Activated T-helper 1 cell treated with anti-CD3 and anti-CD28 coated beads, Interleukin-12 subunit alpha, Interleukin-12 subunit beta, Interleukin-2, Interleukin-4 antibody, amounts not matched to agents 30 ng/mL and 10 ng/mL and 1 ng/mL, durations not matched to agents 14 hours and 24 hours and 36 hours (primary cell): ENCODE data around the gene DDX47. TPM values are rescaled to one million over a fixed set of nuclear protein-coding genes. Genes with fewer than 3 reads are reported as not detected.

Source experiments
- DNase-seq: peaks from one replicate; pipeline ENCODE4 v3.0.0; 2021; ENCODE audit warnings: low spot score
- H3K27ac Mint-ChIP-seq: one replicate; pipeline ENCODE4 v1.8.0; 2021; ENCODE audit warnings: mild to moderate bottlenecking, mixed read lengths
- H3K27me3 Mint-ChIP-seq: one replicate; pipeline ENCODE4 v1.8.0; 2022; ENCODE audit warnings: mild to moderate bottlenecking, moderate library complexity, mixed read lengths; ENCODE audit not compliant: insufficient read depth
- H3K36me3 Mint-ChIP-seq: one replicate; pipeline ENCODE4 v1.8.0; 2021; ENCODE audit warnings: low read depth, mixed read lengths
- H3K4me1 Mint-ChIP-seq: one replicate; pipeline ENCODE4 v1.8.0; 2021; ENCODE audit warnings: low read depth, mixed read lengths
- H3K4me3 Mint-ChIP-seq: one replicate; pipeline ENCODE4 v1.8.0; 2021; ENCODE audit warnings: mild to moderate bottlenecking, moderate library complexity, mixed read lengths
- H3K9me3 Mint-ChIP-seq: one replicate; pipeline ENCODE4 v1.8.0; 2021; ENCODE audit warnings: mixed read lengths
- intact Hi-C: fragments of 100-400 bp; cut with micrococcal nuclease; formaldehyde crosslinking; loops from one replicate; pipeline ENCODE4 v1.15.1; 2024
- total RNA-seq: library from RNA; stranded (reverse); gene quantifications from 2 replicates; pipeline ENCODE4 v1.2.3, GENCODE V29; 2022

Gene DDX47
- total RNA-seq, 1 donor from 2014 or later: 127 TPM

GRCh38 chr12:12788131-12788530 lies 25.0 kb upstream of the DDX47 start:
- intact Hi-C loops: loop anchor here (1.0 to 5.0 kb wide), 11 partner anchors 20 to 425 kb away; partner anchors contain the start of genes DDX47, EMP1, FAM234B and GPRC5A

GRCh38 chr12:12788675-12789368 lies 24.3 kb upstream of the DDX47 start:
- no peaks in the 10 kb centered on the region for H3K27me3 Mint-ChIP-seq
- intact Hi-C loops: loop anchor here (1.0 to 5.0 kb wide), 13 partner anchors 19 to 424 kb away; partner anchors contain the start of genes DDX47, EMP1, FAM234B and GPRC5A

More at GRCh38 chr12:12788131-12788530, 25.0 kb upstream of the DDX47 start:
- no peaks in the 10 kb centered on the region for H3K27me3 Mint-ChIP-seq
- no peaks in the 10 kb centered on the region for H3K9me3 Mint-ChIP-seq
- H3K36me3 Mint-ChIP-seq: peaks cover 1% of the 10 kb centered on the region
- peaks cover 42% of the 10 kb centered on the region for H3K4me1 Mint-ChIP-seq
- peak overlapping the region; percentile 88 for H3K27ac Mint-ChIP-seq
- DNase-seq: no peak
- peak overlapping the region; percentile 89 for H3K4me3 Mint-ChIP-seq

GRCh38 chr12:12790956-12791355 lies 22.2 kb upstream of the DDX47 start:
- intact Hi-C loops: no loop called here
- Mint-ChIP-seq H3K27me3 (no peaks in the 10 kb centered on the region), H3K36me3 (peaks cover 1% of the 10 kb centered on the region), H3K9me3 (no peaks in the 10 kb centered on the region), H3K4me1 (peaks cover 30% of the 10 kb centered on the region), H3K27ac (no peak overlapping the region), H3K4me3 (no peak overlapping the region)
- no peak for DNase-seq

More at GRCh38 chr12:12788675-12789368, 24.3 kb upstream of the DDX47 start:
- no peaks in the 10 kb centered on the region for H3K9me3 Mint-ChIP-seq
- H3K27ac Mint-ChIP-seq: peak overlapping the region; percentile 93
- H3K4me3 Mint-ChIP-seq: peak overlapping the region; percentile 89
- DNase-seq: peak; percentile 46
- H3K4me1 Mint-ChIP-seq: peaks cover 42% of the 10 kb centered on the region
- H3K36me3 Mint-ChIP-seq: peaks cover 1% of the 10 kb centered on the region

DNA sequence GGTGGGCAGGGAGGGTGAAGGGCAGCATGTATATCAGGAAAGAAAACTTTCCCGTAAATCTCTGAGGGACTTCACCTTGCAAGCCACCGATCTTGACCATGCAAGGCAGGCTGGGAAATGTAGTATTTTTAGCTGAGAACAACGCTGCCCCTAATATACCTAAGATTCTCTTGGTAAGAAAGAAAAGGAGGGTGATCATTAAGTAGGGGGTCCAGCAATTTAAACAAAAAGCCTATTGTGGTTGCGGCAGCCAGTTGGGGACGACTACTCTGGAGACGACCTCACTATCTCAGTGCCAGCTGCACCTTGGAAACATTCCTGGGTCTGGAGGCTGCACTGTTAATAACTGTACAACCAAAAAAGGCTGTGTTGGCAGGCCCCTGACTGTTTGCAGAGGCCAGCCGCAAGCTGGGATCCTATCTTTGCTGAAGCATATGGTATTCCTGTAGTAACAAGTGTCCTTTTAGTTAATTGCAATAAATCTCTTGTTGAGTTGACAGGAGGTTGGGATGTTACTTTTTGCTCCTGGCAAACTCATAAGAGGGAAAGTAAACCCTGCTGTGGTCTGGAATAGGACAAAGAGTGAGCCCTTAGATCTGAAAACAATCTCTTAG lies 21.3 kb upstream of the DDX47 start:
- Mint-ChIP-seq H3K9me3 (no peaks in the 10 kb centered on the region), H3K27me3 (no peaks in the 10 kb centered on the region), H3K27ac (no peak overlapping the region), H3K4me3 (no peak overlapping the region), H3K36me3 (peaks cover 1% of the 10 kb centered on the region), H3K4me1 (peaks cover 26% of the 10 kb centered on the region)
- DNase-seq: no peak
- intact Hi-C loops: no loop called here

GRCh38 chr12:12792421-12792820 lies 20.7 kb upstream of the DDX47 start:
- intact Hi-C loops: no loop called here
- Mint-ChIP-seq H3K9me3 (no peaks in the 10 kb centered on the region), H3K4me3 (no peak overlapping the region), H3K27me3 (no peaks in the 10 kb centered on the region), H3K27ac (no peak overlapping the region), H3K36me3 (peaks cover 1% of the 10 kb centered on the region), H3K4me1 (peaks cover 24% of the 10 kb centered on the region)
- DNase-seq: no peak

- Mint-ChIP-seq H3K9me3 (no peaks in the 10 kb centered on the region), H3K27ac (no peak overlapping the region), H3K4me1 (peaks cover 5% of the 10 kb centered on the region), H3K36me3 (no peaks in the 10 kb centered on the region), H3K4me3 (no peak overlapping the region), H3K27me3 (no peaks in the 10 kb centered on the region)
- no peak for DNase-seq
- intact Hi-C loops: no loop called here
These were observed 18.5 kb upstream of the DDX47 start for GRCh38 chr12:12794686-12795085.

GRCh38 chr12:12796171-12796570 lies 17.0 kb upstream of the DDX47 start:
- H3K36me3 Mint-ChIP-seq: no peaks in the 10 kb centered on the region
- no peak overlapping the region for H3K27ac Mint-ChIP-seq
- H3K4me3 Mint-ChIP-seq: no peak overlapping the region
- DNase-seq: no peak
- intact Hi-C loops: no loop called here
- peaks cover 5% of the 10 kb centered on the region for H3K9me3 Mint-ChIP-seq
- peaks cover 7% of the 10 kb centered on the region for H3K4me1 Mint-ChIP-seq
- no peaks in the 10 kb centered on the region for H3K27me3 Mint-ChIP-seq

DNA sequence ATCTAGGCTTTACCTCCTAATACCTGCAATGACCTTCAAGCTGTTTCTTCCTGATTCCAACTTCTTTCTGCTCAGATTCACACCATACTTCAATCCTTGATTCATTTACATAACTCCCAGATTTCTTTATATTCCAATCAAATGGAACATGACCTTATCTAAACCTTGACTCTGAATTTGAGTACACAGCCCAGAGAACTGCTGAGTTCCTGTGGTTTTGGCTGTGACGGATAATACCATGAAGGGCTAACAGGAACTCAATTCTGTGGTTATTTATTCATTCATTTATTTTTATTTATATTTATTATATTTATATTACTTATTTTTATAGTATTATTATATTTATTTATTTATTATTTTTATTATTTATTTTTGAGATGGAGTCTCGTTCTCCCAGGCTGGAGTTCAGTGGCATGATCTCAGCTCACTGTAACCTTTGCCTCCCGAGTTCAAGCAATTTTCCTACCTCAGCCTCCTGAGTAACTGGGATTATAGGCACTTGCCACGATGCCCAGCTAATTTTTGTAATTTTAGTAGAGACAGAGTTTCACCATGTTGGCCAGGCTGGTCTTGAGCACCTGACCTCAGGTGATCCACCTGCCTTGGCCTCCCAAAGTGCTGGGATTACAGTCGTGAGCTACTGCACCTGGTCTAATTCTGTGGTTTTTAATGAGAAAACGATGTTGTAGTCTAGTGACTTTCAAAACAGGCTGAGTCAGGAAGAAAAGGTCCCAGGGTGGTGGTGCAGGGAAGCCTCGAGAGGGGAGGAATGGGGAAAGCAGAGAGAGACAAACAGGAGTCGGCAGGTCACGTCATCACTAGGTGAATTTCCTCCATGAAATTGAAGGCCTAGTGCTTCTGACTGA lies 16.0 kb upstream of the DDX47 start:
- Mint-ChIP-seq H3K36me3 (no peaks in the 10 kb centered on the region), H3K27ac (no peak overlapping the region), H3K4me1 (peaks cover 10% of the 10 kb centered on the region), H3K4me3 (no peak overlapping the region), H3K27me3 (no peaks in the 10 kb centered on the region), H3K9me3 (peaks cover 5% of the 10 kb centered on the region)
- intact Hi-C loops: no loop called here
- DNase-seq: no peak

- peak overlapping the region; percentile 52 for H3K27ac Mint-ChIP-seq
- peaks cover 5% of the 10 kb centered on the region for H3K9me3 Mint-ChIP-seq
- H3K27me3 Mint-ChIP-seq: no peaks in the 10 kb centered on the region
- intact Hi-C loops: no loop called here
- peaks cover 16% of the 10 kb centered on the region for H3K4me1 Mint-ChIP-seq
- no peaks in the 10 kb centered on the region for H3K36me3 Mint-ChIP-seq
- H3K4me3 Mint-ChIP-seq: no peak overlapping the region
- no peak for DNase-seq
These were observed 15.4 kb upstream of the DDX47 start for GRCh38 chr12:12797794-12798152.

GRCh38 chr12:12798480-12798879 lies 14.7 kb upstream of the DDX47 start:
- Mint-ChIP-seq H3K9me3 (peaks cover 5% of the 10 kb centered on the region), H3K4me3 (no peak overlapping the region), H3K36me3 (peaks cover 2% of the 10 kb centered on the region), H3K27ac (no peak overlapping the region), H3K27me3 (no peaks in the 10 kb centered on the region), H3K4me1 (peaks cover 23% of the 10 kb centered on the region)
- no peak for DNase-seq
- intact Hi-C loops: no loop called here

GRCh38 chr12:12799163-12799920 lies 13.8 kb upstream of the DDX47 start:
- peaks cover 5% of the 10 kb centered on the region for H3K9me3 Mint-ChIP-seq
- peaks cover 2% of the 10 kb centered on the region for H3K36me3 Mint-ChIP-seq
- intact Hi-C loops: no loop called here
- H3K4me1 Mint-ChIP-seq: peaks cover 28% of the 10 kb centered on the region
- no peaks in the 10 kb centered on the region for H3K27me3 Mint-ChIP-seq
- DNase-seq: no peak
- no peak overlapping the region for H3K4me3 Mint-ChIP-seq
- no peak overlapping the region for H3K27ac Mint-ChIP-seq

DNA sequence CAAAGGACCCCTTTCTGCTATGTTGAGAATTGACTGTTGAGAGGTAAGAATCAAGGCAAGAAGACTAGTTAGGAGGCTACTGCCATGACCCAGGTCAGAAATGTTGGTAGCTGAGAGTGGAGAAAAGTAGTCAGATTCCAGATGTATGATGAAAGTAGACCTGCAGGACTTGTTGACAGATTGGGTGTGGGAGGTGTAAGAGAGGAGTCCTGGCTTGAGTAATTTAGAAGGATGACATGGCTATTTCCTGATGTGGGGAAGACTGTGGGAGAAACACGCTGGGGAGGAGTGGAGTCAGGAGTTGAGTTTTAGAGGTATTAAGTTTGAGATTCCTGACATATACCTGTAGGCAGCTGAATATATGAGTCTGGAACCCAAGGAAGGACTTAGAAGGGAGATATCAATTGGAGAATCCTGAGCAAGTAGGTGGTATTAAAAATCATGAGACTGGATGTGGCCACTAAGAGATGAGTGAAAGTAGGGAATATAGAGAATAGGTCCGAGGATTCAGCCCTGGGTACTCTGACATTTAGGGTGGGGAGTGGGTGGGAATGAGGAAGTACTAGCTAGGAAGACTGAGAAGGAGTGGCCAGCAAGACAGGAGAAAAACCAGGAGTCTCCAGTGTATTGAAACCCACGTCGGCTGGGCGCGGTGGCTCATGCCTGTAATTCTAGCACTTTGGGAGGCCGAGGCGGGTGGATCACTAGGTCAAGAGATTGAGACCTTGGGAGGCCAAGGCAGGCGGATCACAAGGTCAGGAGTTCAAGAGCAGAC lies 12.6 kb upstream of the DDX47 start:
- H3K4me1 Mint-ChIP-seq: peaks cover 36% of the 10 kb centered on the region
- peaks cover 5% of the 10 kb centered on the region for H3K9me3 Mint-ChIP-seq
- H3K4me3 Mint-ChIP-seq: no peak overlapping the region
- peaks cover 2% of the 10 kb centered on the region for H3K36me3 Mint-ChIP-seq
- H3K27me3 Mint-ChIP-seq: no peaks in the 10 kb centered on the region
- intact Hi-C loops: no loop called here
- DNase-seq: no peak
- peak overlapping the region; percentile 42 for H3K27ac Mint-ChIP-seq
